Measurements from ENCODE around the gene UBR7.
A peak's percentile ranks its signal among the peaks of the same experiment; 100 is the strongest.
"Not testable (repeated sequence)": the region's sequence is repeated elsewhere in the genome, so short reads cannot be mapped to it uniquely, and the experiment has no call there.

The UBR7 gene

GRCh38 chr14:93173943-93174395, 33.1 kb upstream of the UBR7 start:
- H3K4me3 ChIP-seq (ENCODE audit: low read depth, low read length): no peak overlapping the region
- no peaks in the 10 kb centered on the region for H3K36me3 ChIP-seq (ENCODE audit: control insufficient read depth, insufficient read depth, low read length)
- H3K27me3 ChIP-seq (ENCODE audit: control insufficient read depth, insufficient read depth, low read length): no peaks in the 10 kb centered on the region
- no peaks in the 10 kb centered on the region for H3K9me3 ChIP-seq (ENCODE audit: control insufficient read depth, insufficient read depth, low read length)
- H3K4me1 ChIP-seq (ENCODE audit: control insufficient read depth, insufficient read depth, low read length): no peaks in the 10 kb centered on the region
- no peak overlapping the region for H3K9ac ChIP-seq (ENCODE audit: low read depth, low read length)

GRCh38 chr14:93174731-93175130, 32.3 kb upstream of the UBR7 start:
- not testable (repeated sequence) for H3K4me3 ChIP-seq (ENCODE audit: low read depth, low read length); H3K4me1 ChIP-seq (ENCODE audit: control insufficient read depth, insufficient read depth, low read length); H3K36me3 ChIP-seq (ENCODE audit: control insufficient read depth, insufficient read depth, low read length); H3K27me3 ChIP-seq (ENCODE audit: control insufficient read depth, insufficient read depth, low read length); H3K9ac ChIP-seq (ENCODE audit: low read depth, low read length); H3K9me3 ChIP-seq (ENCODE audit: control insufficient read depth, insufficient read depth, low read length)

GRCh38 chr14:93175492-93175891, 31.6 kb upstream of the UBR7 start:
- Histone ChIP-seq H3K27me3 (ENCODE audit: control insufficient read depth, insufficient read depth, low read length) (no peaks in the 10 kb centered on the region), H3K4me1 (ENCODE audit: control insufficient read depth, insufficient read depth, low read length) (no peaks in the 10 kb centered on the region), H3K9me3 (ENCODE audit: control insufficient read depth, insufficient read depth, low read length) (no peaks in the 10 kb centered on the region), H3K9ac (ENCODE audit: low read depth, low read length) (no peak overlapping the region), H3K36me3 (ENCODE audit: control insufficient read depth, insufficient read depth, low read length) (no peaks in the 10 kb centered on the region), H3K4me3 (ENCODE audit: low read depth, low read length) (no peak overlapping the region)

- no peaks in the 10 kb centered on the region for H3K4me1 ChIP-seq (ENCODE audit: control insufficient read depth, insufficient read depth, low read length)
- no peaks in the 10 kb centered on the region for H3K36me3 ChIP-seq (ENCODE audit: control insufficient read depth, insufficient read depth, low read length)
- H3K27me3 ChIP-seq (ENCODE audit: control insufficient read depth, insufficient read depth, low read length): no peaks in the 10 kb centered on the region
- H3K9me3 ChIP-seq (ENCODE audit: control insufficient read depth, insufficient read depth, low read length): no peaks in the 10 kb centered on the region
- peak overlapping the region; percentile 76 for H3K9ac ChIP-seq (ENCODE audit: low read depth, low read length)
- peak overlapping the region; percentile 94 for H3K4me3 ChIP-seq (ENCODE audit: low read depth, low read length)
These were observed 23.3 kb upstream of the UBR7 start for GRCh38 chr14:93183596-93184317.

GRCh38 chr14:93184391-93185348, 22.4 kb upstream of the UBR7 start, which contains the start of the genes LYSET and MOAP1:
Gene LYSET, plus strand, starts transcription at chr14:93185317. Its CDS starts 89 bp downstream, at chr14:93185406.
Gene MOAP1, minus strand, starts transcription at chr14:93184897. Its CDS starts 655 bp downstream, at chr14:93184242.
- Histone ChIP-seq H3K4me1 (ENCODE audit: control insufficient read depth, insufficient read depth, low read length) (no peaks in the 10 kb centered on the region), H3K27me3 (ENCODE audit: control insufficient read depth, insufficient read depth, low read length) (no peaks in the 10 kb centered on the region), H3K9me3 (ENCODE audit: control insufficient read depth, insufficient read depth, low read length) (no peaks in the 10 kb centered on the region), H3K4me3 (ENCODE audit: low read depth, low read length) (peak within 1 kb of the TSS; percentile 94), H3K36me3 (ENCODE audit: control insufficient read depth, insufficient read depth, low read length) (no peaks in the 10 kb centered on the region), H3K9ac (ENCODE audit: low read depth, low read length) (peak within 1 kb of the TSS; percentile 76)

- H3K36me3 ChIP-seq (ENCODE audit: control insufficient read depth, insufficient read depth, low read length): no peaks in the 10 kb centered on the region
- no peaks in the 10 kb centered on the region for H3K4me1 ChIP-seq (ENCODE audit: control insufficient read depth, insufficient read depth, low read length)
- H3K4me3 ChIP-seq (ENCODE audit: low read depth, low read length): peak overlapping the region; percentile 94
- H3K9me3 ChIP-seq (ENCODE audit: control insufficient read depth, insufficient read depth, low read length): no peaks in the 10 kb centered on the region
- H3K27me3 ChIP-seq (ENCODE audit: control insufficient read depth, insufficient read depth, low read length): no peaks in the 10 kb centered on the region
- H3K9ac ChIP-seq (ENCODE audit: low read depth, low read length): peak overlapping the region; percentile 14
These were observed 21.7 kb upstream of the UBR7 start for GRCh38 chr14:93185349-93185720.

- Histone ChIP-seq H3K9me3 (ENCODE audit: control insufficient read depth, insufficient read depth, low read length) (no peaks in the 10 kb centered on the region), H3K36me3 (ENCODE audit: control insufficient read depth, insufficient read depth, low read length) (no peaks in the 10 kb centered on the region), H3K9ac (ENCODE audit: low read depth, low read length) (no peak overlapping the region), H3K27me3 (ENCODE audit: control insufficient read depth, insufficient read depth, low read length) (no peaks in the 10 kb centered on the region), H3K4me1 (ENCODE audit: control insufficient read depth, insufficient read depth, low read length) (no peaks in the 10 kb centered on the region), H3K4me3 (ENCODE audit: low read depth, low read length) (no peak overlapping the region)
These were observed 20.6 kb upstream of the UBR7 start for GRCh38 chr14:93186466-93186865.

GRCh38 chr14:93186956-93187355, 20.1 kb upstream of the UBR7 start:
- Histone ChIP-seq H3K9me3 (ENCODE audit: control insufficient read depth, insufficient read depth, low read length) (no peaks in the 10 kb centered on the region), H3K4me1 (ENCODE audit: control insufficient read depth, insufficient read depth, low read length) (no peaks in the 10 kb centered on the region), H3K9ac (ENCODE audit: low read depth, low read length) (no peak overlapping the region), H3K36me3 (ENCODE audit: control insufficient read depth, insufficient read depth, low read length) (no peaks in the 10 kb centered on the region), H3K27me3 (ENCODE audit: control insufficient read depth, insufficient read depth, low read length) (no peaks in the 10 kb centered on the region), H3K4me3 (ENCODE audit: low read depth, low read length) (no peak overlapping the region)

GRCh38 chr14:93195316-93195999, 11.6 kb upstream of the UBR7 start:
- H3K4me3 ChIP-seq (ENCODE audit: low read depth, low read length): no peak overlapping the region
- H3K9me3 ChIP-seq (ENCODE audit: control insufficient read depth, insufficient read depth, low read length): no peaks in the 10 kb centered on the region
- H3K27me3 ChIP-seq (ENCODE audit: control insufficient read depth, insufficient read depth, low read length): no peaks in the 10 kb centered on the region
- H3K36me3 ChIP-seq (ENCODE audit: control insufficient read depth, insufficient read depth, low read length): no peaks in the 10 kb centered on the region
- no peak overlapping the region for H3K9ac ChIP-seq (ENCODE audit: low read depth, low read length)
- H3K4me1 ChIP-seq (ENCODE audit: control insufficient read depth, insufficient read depth, low read length): no peaks in the 10 kb centered on the region

- Histone ChIP-seq H3K27me3 (ENCODE audit: control insufficient read depth, insufficient read depth, low read length) (no peaks in the 10 kb centered on the region), H3K9ac (ENCODE audit: low read depth, low read length) (no peak overlapping the region), H3K4me1 (ENCODE audit: control insufficient read depth, insufficient read depth, low read length) (no peaks in the 10 kb centered on the region), H3K36me3 (ENCODE audit: control insufficient read depth, insufficient read depth, low read length) (no peaks in the 10 kb centered on the region), H3K4me3 (ENCODE audit: low read depth, low read length) (no peak overlapping the region), H3K9me3 (ENCODE audit: control insufficient read depth, insufficient read depth, low read length) (no peaks in the 10 kb centered on the region)
These were observed 8.0 kb upstream of the UBR7 start for GRCh38 chr14:93199031-93199430.

GRCh38 chr14:93200553-93200952, 6.5 kb upstream of the UBR7 start:
- no peaks in the 10 kb centered on the region for H3K27me3 ChIP-seq (ENCODE audit: control insufficient read depth, insufficient read depth, low read length)
- no peaks in the 10 kb centered on the region for H3K36me3 ChIP-seq (ENCODE audit: control insufficient read depth, insufficient read depth, low read length)
- no peaks in the 10 kb centered on the region for H3K9me3 ChIP-seq (ENCODE audit: control insufficient read depth, insufficient read depth, low read length)
- H3K4me1 ChIP-seq (ENCODE audit: control insufficient read depth, insufficient read depth, low read length): no peaks in the 10 kb centered on the region
- no peak overlapping the region for H3K9ac ChIP-seq (ENCODE audit: low read depth, low read length)
- H3K4me3 ChIP-seq (ENCODE audit: low read depth, low read length): no peak overlapping the region

Data from iPS-15b (cell line).